Esophagus squamous epithelium (tissue), 5 donors: ENCODE data around the gene MYO9B. TPM values are rescaled to one million over a fixed set of nuclear protein-coding genes. Genes with fewer than 3 reads are reported as not detected.

ENCODE experiments used
- DNase-seq: peaks from one replicate; lab custom pipeline; 2025; lab: John Stamatoyannopoulos, UW
- H3K27ac ChIP-seq, 4 donors: fragments of 200-600 bp; sonication (generic); one replicate each; pipeline ENCODE4 v1.5.1; 2016 to 2019; ENCODE audit warnings: mild to moderate bottlenecking in 1 of 4
- H3K27me3 ChIP-seq, 4 donors: fragments of 200-600 bp; sonication (generic); 1 replicate in 3 of 4; 2 replicates in 1 of 4; pipeline versions ENCODE4 v1.5.1 to v1.6.0; 2017 to 2021; ENCODE audit warnings: antibody characterized with exemption in 1 of 4
- H3K36me3 ChIP-seq, 3 donors: fragments of 200-600 bp; sonication (generic); one replicate each; pipeline ENCODE4 v1.5.1; 2016 to 2019
- H3K4me1 ChIP-seq, 3 donors: fragments of 200-600 bp; sonication (generic); one replicate each; pipeline ENCODE4 v1.5.1; 2017 to 2019
- H3K4me3 ChIP-seq, 4 donors: fragments of 200-600 bp; sonication (generic); 1 replicate in 3 of 4; 2 replicates in 1 of 4; pipeline ENCODE4 v1.5.1; 2016 to 2019; ENCODE audit warnings: mild to moderate bottlenecking in 2 of 4, moderate library complexity in 1 of 4
- H3K9me3 ChIP-seq, 3 donors: fragments of 200-600 bp; sonication (generic); one replicate each; pipeline ENCODE4 v1.5.1; 2016 to 2019
- POLR2A ChIP-seq, 4 donors: fragments of 450-650 bp; IDR thresholded peaks; one replicate each; pipeline ENCODE4 v1.6.1; 2017; ENCODE audit warnings: antibody characterized with exemption in 4 of 4, mild to moderate bottlenecking in 4 of 4, moderate library complexity in 3 of 4
- WGBS, 2 donors: methylation state at CpG; one replicate each; pipeline ENCODE4 v1.1.5; 2018; 5-methylcytosine and 5-hydroxymethylcytosine counted together
- intact Hi-C: fragments of 100-400 bp; cut with DNase I; formaldehyde crosslinking; loops from one replicate; pipeline ENCODE4 v1.15.0; 2022
- total RNA-seq, 4 donors: library from RNA; depleted of rRNA; stranded (reverse); fragments of >200 nt; gene quantifications; one replicate each; pipeline ENCODE4 v1.1.0, GENCODE V29; 2016
- TF ChIP-seq, protein P1 (sequence below), 6 experiments: fragments of 450-650 bp in 4 of 6; fragments of 200-600 bp in 2 of 6; sonication (generic) in 2 of 6; IDR thresholded peaks; one replicate each; pipeline ENCODE4 v1.5.1; 2016 to 2019; ENCODE audit warnings: antibody characterized with exemption in 6 of 6, mild to moderate bottlenecking in 4 of 6, moderate library complexity in 4 of 6
- donor health status: DM: yes; HTN: yes; CAD: no.

MYO9B gene
- total RNA-seq, 4 donors from 2014 or later, result 25.5 to 60.5 (median 39.5) TPM

DNA sequence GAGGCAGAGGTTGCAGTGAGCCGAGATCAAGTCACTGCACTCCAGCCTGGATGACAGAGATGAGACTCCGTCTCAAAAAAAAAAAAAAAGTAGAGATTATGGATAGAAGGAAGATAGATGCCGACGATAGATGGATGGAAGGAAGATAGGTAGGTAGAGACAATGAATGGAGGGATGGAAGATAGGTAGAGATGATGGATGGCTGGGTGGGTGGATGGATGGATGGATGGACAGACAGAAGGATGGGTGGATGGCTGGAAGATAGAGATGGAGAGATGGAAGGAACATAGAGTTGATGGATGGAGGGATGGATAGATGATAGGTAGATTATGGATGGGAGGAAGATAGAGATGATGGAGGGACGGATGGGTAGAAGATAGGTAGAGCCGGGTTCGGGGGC is 121.0 kb downstream of the MYO9B start:
- H3K36me3 ChIP-seq, result peaks cover 32 to 98% (median 55%) of the 10 kb centered on the region in 3 donors
- no peak overlapping the region for H3K4me3 ChIP-seq
- no peaks in the 10 kb centered on the region for H3K27me3 ChIP-seq
- H3K27ac ChIP-seq, result no peak overlapping the region
- 91 to 93% methylated on average over 7 of the region's 7 CpGs for WGBS, 2 donors
- intact Hi-C loops, result no loop called here
- TF ChIP-seq, protein P1, sequence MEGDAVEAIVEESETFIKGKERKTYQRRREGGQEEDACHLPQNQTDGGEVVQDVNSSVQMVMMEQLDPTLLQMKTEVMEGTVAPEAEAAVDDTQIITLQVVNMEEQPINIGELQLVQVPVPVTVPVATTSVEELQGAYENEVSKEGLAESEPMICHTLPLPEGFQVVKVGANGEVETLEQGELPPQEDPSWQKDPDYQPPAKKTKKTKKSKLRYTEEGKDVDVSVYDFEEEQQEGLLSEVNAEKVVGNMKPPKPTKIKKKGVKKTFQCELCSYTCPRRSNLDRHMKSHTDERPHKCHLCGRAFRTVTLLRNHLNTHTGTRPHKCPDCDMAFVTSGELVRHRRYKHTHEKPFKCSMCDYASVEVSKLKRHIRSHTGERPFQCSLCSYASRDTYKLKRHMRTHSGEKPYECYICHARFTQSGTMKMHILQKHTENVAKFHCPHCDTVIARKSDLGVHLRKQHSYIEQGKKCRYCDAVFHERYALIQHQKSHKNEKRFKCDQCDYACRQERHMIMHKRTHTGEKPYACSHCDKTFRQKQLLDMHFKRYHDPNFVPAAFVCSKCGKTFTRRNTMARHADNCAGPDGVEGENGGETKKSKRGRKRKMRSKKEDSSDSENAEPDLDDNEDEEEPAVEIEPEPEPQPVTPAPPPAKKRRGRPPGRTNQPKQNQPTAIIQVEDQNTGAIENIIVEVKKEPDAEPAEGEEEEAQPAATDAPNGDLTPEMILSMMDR (IDR thresholded peaks at IDR 0.05), result no peak
- TF ChIP-seq POLR2A (IDR thresholded peaks at IDR 0.05), result no peak
- H3K9me3 ChIP-seq, result no peaks in the 10 kb centered on the region
- DNase-seq, result no peak
- H3K4me1 ChIP-seq, result no peaks in the 10 kb centered on the region

DNA sequence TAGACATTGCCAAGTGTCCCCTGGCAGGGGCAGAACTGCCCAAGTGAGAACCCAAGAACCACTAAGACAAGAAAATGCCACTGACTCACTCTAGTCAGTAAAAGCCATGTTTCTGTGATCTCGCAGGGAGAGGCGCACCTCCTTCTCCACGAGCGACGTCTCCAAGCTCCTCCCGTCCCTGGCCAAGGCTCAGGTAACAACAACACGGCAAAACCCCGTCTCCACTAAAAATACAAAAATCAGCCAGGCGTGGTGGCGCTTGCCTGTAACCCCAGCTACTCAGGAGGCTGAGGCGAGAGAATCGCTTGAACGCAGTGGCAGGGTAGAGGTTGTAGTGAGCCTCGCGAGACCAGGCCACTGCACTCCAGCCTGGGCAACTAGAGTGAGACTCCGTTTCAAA is 122.1 kb downstream of the MYO9B start:
- no peak for DNase-seq
- peaks cover 41 to 98% (median 58%) of the 10 kb centered on the region in 3 donors for H3K36me3 ChIP-seq
- H3K4me3 ChIP-seq, result no peak overlapping the region
- no peaks in the 10 kb centered on the region for H3K4me1 ChIP-seq
- no peaks in the 10 kb centered on the region for H3K27me3 ChIP-seq
- 86 to 90% methylated on average over 5 to 9 of the region's 16 CpGs for WGBS, 2 donors
- H3K9me3 ChIP-seq, result no peaks in the 10 kb centered on the region
- no peak overlapping the region for H3K27ac ChIP-seq
- intact Hi-C loops, result no loop called here
- TF ChIP-seq, protein P1 (IDR thresholded peaks at IDR 0.05), result no peak
- TF ChIP-seq POLR2A (IDR thresholded peaks at IDR 0.05), result no peak

DNA sequence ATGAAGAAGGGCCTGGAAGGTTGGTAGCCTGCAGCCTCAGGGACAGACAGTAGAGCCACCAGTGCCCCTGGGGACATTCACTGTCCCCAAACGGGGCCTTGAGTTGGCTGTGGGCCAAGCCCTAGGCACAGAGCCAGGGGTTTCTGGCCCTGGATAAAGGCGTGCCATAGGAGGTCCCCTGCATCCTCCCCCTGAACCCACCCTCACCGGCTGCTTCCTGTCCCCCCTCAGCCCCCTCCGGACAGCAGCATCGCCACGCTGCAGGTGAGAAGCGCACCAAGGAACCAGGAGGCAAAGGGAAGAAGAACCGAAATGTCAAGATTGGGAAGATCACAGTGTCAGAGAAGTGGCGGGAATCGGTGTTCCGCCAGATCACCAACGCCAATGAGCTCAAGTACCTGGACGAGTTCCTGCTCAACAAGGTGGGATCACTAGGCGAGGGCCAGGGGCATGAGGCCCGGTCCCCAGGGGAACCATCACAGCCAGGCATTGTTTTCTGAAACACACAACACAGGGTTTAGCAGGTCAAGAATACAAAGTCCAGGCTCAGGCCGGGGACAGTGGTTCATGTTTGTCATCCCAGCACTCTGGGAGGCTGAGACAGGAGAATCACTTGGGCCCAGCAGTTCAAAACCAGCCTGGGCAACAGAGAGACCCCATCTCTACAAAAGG is 125.0 kb downstream of the MYO9B start:
- H3K27ac ChIP-seq, result no peak overlapping the region
- TF ChIP-seq, protein P1 (IDR thresholded peaks at IDR 0.05), result no peak
- TF ChIP-seq POLR2A (IDR thresholded peaks at IDR 0.05), result no peak
- peaks cover 21 to 98% (median 38%) of the 10 kb centered on the region in 3 donors for H3K36me3 ChIP-seq
- no peaks in the 10 kb centered on the region for H3K4me1 ChIP-seq
- 79 to 99% methylated on average over 4 to 8 of the region's 16 CpGs for WGBS, 2 donors
- no peaks in the 10 kb centered on the region for H3K9me3 ChIP-seq
- DNase-seq, result no peak
- H3K4me3 ChIP-seq, result no peak overlapping the region
- intact Hi-C loops, result loop anchor here (10.0 kb wide), 1 partner anchor 84 kb away; the partner anchor contains the start of gene ANKLE1
- no peaks in the 10 kb centered on the region for H3K27me3 ChIP-seq

DNA sequence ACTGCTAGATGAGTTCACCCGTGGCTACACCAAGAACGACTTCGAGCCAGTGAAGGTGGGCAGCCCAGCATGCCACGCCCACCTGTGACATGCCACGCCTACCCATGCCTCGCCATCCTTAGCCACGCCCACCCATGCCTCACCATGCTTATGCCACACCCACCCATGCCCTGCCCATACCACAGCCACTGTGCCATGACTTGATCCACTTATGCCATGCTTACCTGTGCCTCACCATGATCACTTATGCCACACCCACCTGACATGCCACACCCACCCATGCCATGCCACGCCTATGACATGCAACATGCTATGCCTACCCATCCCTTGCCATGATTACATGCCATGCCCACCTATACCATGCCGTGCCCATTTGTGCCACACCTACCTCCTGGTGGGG is 126.7 kb downstream of the MYO9B start:
- Histone ChIP-seq H3K27me3 (no peaks in the 10 kb centered on the region), H3K9me3 (no peaks in the 10 kb centered on the region), H3K36me3 (peaks cover 20 to 100% (median 33%) of the 10 kb centered on the region in 3 donors), H3K4me3 (no peak overlapping the region), H3K27ac (no peak overlapping the region), H3K4me1 (no peaks in the 10 kb centered on the region)
- WGBS, 2 donors, result 77 to 84% methylated on average over 8 to 9 of the region's 9 CpGs
- TF ChIP-seq POLR2A (IDR thresholded peaks at IDR 0.05), result no peak
- TF ChIP-seq, protein P1 (IDR thresholded peaks at IDR 0.05), result no peak
- DNase-seq, result no peak
- intact Hi-C loops, result loop anchor here (10.0 kb wide), 1 partner anchor 83 kb away; the partner anchor contains the start of gene ANKLE1

DNA sequence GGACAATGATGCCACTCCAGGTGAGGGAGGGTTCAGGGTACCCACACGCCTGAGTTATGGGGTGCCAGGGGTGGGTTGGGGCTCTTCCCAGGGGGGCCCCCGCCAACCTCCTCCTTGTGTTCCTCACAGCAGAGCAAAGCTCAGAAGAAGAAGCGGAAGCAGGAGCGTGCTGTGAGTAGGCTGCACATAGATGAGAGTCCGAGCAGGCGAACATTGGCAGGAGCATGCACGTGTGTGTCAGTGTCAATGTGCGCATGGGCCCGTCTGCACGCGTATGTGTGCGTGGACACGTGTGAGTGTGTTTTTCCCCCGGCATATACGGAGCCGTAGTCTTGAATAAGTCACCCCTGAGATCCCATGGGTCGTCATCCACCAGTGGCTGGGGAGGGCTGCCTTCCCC is 127.1 kb downstream of the MYO9B start:
- 79 to 90% methylated on average over 5 to 12 of the region's 17 CpGs for WGBS, 2 donors
- no peak overlapping the region for H3K4me3 ChIP-seq
- no peaks in the 10 kb centered on the region for H3K4me1 ChIP-seq
- H3K27me3 ChIP-seq, result no peaks in the 10 kb centered on the region
- peaks cover 20 to 100% (median 33%) of the 10 kb centered on the region in 3 donors for H3K36me3 ChIP-seq
- no peak for DNase-seq
- H3K27ac ChIP-seq, result no peak overlapping the region
- H3K9me3 ChIP-seq, result no peaks in the 10 kb centered on the region
- intact Hi-C loops, result loop anchor here (10.0 kb wide), 1 partner anchor 82 kb away; the partner anchor contains the start of gene ANKLE1
- TF ChIP-seq POLR2A (IDR thresholded peaks at IDR 0.05), result no peak
- TF ChIP-seq, protein P1 (IDR thresholded peaks at IDR 0.05), result no peak
